ENCODE results near the gene ITGBL1.

GRCh38 chr13:101681834-101682233 lies 229.4 kb downstream of the ITGBL1 start:
- TF ChIP-seq EZH2phosphoT487 (IDR thresholded peaks at IDR 0.05; ENCODE audit: unreplicated experiment), result no peak
- TF ChIP-seq, protein P1, sequence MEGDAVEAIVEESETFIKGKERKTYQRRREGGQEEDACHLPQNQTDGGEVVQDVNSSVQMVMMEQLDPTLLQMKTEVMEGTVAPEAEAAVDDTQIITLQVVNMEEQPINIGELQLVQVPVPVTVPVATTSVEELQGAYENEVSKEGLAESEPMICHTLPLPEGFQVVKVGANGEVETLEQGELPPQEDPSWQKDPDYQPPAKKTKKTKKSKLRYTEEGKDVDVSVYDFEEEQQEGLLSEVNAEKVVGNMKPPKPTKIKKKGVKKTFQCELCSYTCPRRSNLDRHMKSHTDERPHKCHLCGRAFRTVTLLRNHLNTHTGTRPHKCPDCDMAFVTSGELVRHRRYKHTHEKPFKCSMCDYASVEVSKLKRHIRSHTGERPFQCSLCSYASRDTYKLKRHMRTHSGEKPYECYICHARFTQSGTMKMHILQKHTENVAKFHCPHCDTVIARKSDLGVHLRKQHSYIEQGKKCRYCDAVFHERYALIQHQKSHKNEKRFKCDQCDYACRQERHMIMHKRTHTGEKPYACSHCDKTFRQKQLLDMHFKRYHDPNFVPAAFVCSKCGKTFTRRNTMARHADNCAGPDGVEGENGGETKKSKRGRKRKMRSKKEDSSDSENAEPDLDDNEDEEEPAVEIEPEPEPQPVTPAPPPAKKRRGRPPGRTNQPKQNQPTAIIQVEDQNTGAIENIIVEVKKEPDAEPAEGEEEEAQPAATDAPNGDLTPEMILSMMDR (conservative IDR thresholded peaks at IDR 0.05; ENCODE audit: low read depth in 2 of 2), result no peak
- TF ChIP-seq EZH2 (IDR thresholded peaks at IDR 0.05; ENCODE audit: low read depth, unreplicated experiment), result no peak
- TF ChIP-seq, protein P2, sequence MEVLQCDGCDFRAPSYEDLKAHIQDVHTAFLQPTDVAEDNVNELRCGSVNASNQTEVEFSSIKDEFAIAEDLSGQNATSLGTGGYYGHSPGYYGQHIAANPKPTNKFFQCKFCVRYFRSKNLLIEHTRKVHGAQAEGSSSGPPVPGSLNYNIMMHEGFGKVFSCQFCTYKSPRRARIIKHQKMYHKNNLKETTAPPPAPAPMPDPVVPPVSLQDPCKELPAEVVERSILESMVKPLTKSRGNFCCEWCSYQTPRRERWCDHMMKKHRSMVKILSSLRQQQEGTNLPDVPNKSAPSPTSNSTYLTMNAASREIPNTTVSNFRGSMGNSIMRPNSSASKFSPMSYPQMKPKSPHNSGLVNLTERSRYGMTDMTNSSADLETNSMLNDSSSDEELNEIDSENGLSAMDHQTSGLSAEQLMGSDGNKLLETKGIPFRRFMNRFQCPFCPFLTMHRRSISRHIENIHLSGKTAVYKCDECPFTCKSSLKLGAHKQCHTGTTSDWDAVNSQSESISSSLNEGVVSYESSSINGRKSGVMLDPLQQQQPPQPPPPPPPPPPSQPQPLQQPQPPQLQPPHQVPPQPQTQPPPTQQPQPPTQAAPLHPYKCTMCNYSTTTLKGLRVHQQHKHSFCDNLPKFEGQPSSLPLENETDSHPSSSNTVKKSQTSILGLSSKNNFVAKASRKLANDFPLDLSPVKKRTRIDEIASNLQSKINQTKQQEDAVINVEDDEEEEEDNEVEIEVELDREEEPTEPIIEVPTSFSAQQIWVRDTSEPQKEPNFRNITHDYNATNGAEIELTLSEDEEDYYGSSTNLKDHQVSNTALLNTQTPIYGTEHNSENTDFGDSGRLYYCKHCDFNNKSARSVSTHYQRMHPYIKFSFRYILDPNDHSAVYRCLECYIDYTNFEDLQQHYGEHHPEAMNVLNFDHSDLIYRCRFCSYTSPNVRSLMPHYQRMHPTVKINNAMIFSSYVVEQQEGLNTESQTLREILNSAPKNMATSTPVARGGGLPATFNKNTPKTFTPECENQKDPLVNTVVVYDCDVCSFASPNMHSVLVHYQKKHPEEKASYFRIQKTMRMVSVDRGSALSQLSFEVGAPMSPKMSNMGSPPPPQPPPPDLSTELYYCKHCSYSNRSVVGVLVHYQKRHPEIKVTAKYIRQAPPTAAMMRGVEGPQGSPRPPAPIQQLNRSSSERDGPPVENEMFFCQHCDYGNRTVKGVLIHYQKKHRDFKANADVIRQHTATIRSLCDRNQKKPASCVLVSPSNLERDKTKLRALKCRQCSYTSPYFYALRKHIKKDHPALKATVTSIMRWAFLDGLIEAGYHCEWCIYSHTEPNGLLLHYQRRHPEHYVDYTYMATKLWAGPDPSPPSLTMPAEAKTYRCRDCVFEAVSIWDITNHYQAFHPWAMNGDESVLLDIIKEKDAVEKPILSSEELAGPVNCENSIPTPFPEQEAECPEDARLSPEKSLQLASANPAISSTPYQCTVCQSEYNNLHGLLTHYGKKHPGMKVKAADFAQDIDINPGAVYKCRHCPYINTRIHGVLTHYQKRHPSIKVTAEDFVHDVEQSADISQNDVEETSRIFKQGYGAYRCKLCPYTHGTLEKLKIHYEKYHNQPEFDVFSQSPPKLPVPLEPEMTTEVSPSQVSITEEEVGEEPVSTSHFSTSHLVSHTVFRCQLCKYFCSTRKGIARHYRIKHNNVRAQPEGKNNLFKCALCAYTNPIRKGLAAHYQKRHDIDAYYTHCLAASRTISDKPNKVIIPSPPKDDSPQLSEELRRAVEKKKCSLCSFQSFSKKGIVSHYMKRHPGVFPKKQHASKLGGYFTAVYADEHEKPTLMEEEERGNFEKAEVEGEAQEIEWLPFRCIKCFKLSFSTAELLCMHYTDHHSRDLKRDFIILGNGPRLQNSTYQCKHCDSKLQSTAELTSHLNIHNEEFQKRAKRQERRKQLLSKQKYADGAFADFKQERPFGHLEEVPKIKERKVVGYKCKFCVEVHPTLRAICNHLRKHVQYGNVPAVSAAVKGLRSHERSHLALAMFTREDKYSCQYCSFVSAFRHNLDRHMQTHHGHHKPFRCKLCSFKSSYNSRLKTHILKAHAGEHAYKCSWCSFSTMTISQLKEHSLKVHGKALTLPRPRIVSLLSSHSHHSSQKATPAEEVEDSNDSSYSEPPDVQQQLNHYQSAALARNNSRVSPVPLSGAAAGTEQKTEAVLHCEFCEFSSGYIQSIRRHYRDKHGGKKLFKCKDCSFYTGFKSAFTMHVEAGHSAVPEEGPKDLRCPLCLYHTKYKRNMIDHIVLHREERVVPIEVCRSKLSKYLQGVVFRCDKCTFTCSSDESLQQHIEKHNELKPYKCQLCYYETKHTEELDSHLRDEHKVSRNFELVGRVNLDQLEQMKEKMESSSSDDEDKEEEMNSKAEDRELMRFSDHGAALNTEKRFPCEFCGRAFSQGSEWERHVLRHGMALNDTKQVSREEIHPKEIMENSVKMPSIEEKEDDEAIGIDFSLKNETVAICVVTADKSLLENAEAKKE (CRISPR knock-in tag; IDR thresholded peaks at IDR 0.05), result no peak
- no peak for TF ChIP-seq POLR2AphosphoS5 (IDR thresholded peaks at IDR 0.05; ENCODE audit: low read depth)
- TF ChIP-seq NANOG (IDR thresholded peaks at IDR 0.05; ENCODE audit: borderline replicate concordance), result no peak
- no peak for TF ChIP-seq STAT1 (IDR thresholded peaks at IDR 0.05; ENCODE audit: unreplicated experiment)
- TF ChIP-seq CREB1 (CRISPR knock-in tag; IDR thresholded peaks at IDR 0.05; ENCODE audit: low read depth), result no peak
- no peak for TF ChIP-seq REST (IDR thresholded peaks at IDR 0.05; ENCODE audit: unreplicated experiment)
- TF ChIP-seq ETS1 (IDR thresholded peaks at IDR 0.05), result no peak
- TF ChIP-seq JUNB (IDR thresholded peaks at IDR 0.05; ENCODE audit: unreplicated experiment), result no peak

Measured in GM23338 (cell line).